Mesothelial cell of epicardium (in vitro differentiated cells): ENCODE data around the gene OTUB1. TPM values are rescaled to one million over a fixed set of nuclear protein-coding genes. Genes with fewer than 3 reads are reported as not detected.
"Not testable (repeated sequence)": the region's sequence is repeated elsewhere in the genome, so short reads cannot be mapped to it uniquely, and the experiment has no call there.

Experiments used
- DNase-seq, 2 experiments: peaks; one replicate each; pipeline ENCODE4 v3.0.0; 2021; ENCODE audit warnings: low spot score in 2 of 2; ENCODE audit not compliant: unreplicated experiment in 2 of 2
- H3K27ac Mint-ChIP-seq: 2 replicates; pipeline ENCODE4 v1.8.0; 2021; ENCODE audit warnings: mixed read lengths
- H3K27me3 Mint-ChIP-seq: 2 replicates; pipeline ENCODE4 v1.8.0; 2021; ENCODE audit warnings: low read depth, mixed read lengths
- H3K36me3 Mint-ChIP-seq: 2 replicates; pipeline ENCODE4 v1.8.0; 2021; ENCODE audit warnings: mixed read lengths
- H3K4me1 Mint-ChIP-seq: 2 replicates; pipeline ENCODE4 v1.8.0; 2021; ENCODE audit warnings: mixed read lengths
- H3K4me3 Mint-ChIP-seq: 2 replicates; pipeline ENCODE4 v1.8.0; 2021; ENCODE audit warnings: mild to moderate bottlenecking, moderate library complexity, mixed read lengths
- H3K9me3 Mint-ChIP-seq: 2 replicates; pipeline ENCODE4 v1.8.0; 2021; ENCODE audit warnings: mixed read lengths
- CTCF ChIP-seq: fragments of 200-600 bp; sonication (generic); IDR thresholded peaks from one replicate; pipeline ENCODE4 v1.5.0; 2021; ENCODE audit warnings: antibody characterized with exemption; ENCODE audit not compliant: unreplicated experiment
- total RNA-seq: library from RNA; stranded (reverse); gene quantifications from 3 replicates; pipeline ENCODE4 v1.2.1, GENCODE V29; 2021

Gene OTUB1
- total RNA-seq, 1 donor from 2014 or later, result 99.7 TPM

- Mint-ChIP-seq H3K27ac (no peak overlapping the region), H3K9me3 (no peaks in the 10 kb centered on the region), H3K4me3 (no peak overlapping the region), H3K36me3 (no peaks in the 10 kb centered on the region), H3K4me1 (peaks cover 9% of the 10 kb centered on the region), H3K27me3 (peaks cover 17% of the 10 kb centered on the region)
- no peak for DNase-seq
- no peak for TF ChIP-seq CTCF
These were observed 57.3 kb downstream of the OTUB1 start for GRCh38 chr11:64043545-64043944.

GRCh38 chr11:64044730-64045393, 58.6 kb downstream of the OTUB1 start:
- H3K4me1 Mint-ChIP-seq, result peaks cover 9% of the 10 kb centered on the region
- H3K27ac Mint-ChIP-seq, result no peak overlapping the region
- no peak overlapping the region for H3K4me3 Mint-ChIP-seq
- H3K9me3 Mint-ChIP-seq, result no peaks in the 10 kb centered on the region
- H3K36me3 Mint-ChIP-seq, result no peaks in the 10 kb centered on the region
- H3K27me3 Mint-ChIP-seq, result peaks cover 10% of the 10 kb centered on the region
- no peak for TF ChIP-seq CTCF
- DNase-seq, result no peak

GRCh38 chr11:64045700-64046099, 59.5 kb downstream of the OTUB1 start:
- no peak for DNase-seq
- no peak overlapping the region for H3K27ac Mint-ChIP-seq
- H3K27me3 Mint-ChIP-seq, result peaks cover 3% of the 10 kb centered on the region
- TF ChIP-seq CTCF, result no peak
- H3K9me3 Mint-ChIP-seq, result no peaks in the 10 kb centered on the region
- peaks cover 6% of the 10 kb centered on the region for H3K4me1 Mint-ChIP-seq
- H3K36me3 Mint-ChIP-seq, result no peaks in the 10 kb centered on the region
- no peak overlapping the region for H3K4me3 Mint-ChIP-seq

GRCh38 chr11:64047373-64047772, 61.1 kb downstream of the OTUB1 start:
- H3K4me3 Mint-ChIP-seq, H3K36me3 Mint-ChIP-seq, H3K4me1 Mint-ChIP-seq, H3K27me3 Mint-ChIP-seq, DNase-seq, H3K27ac Mint-ChIP-seq, H3K9me3 Mint-ChIP-seq: not testable (repeated sequence)

Other genes starting within 250 kb of the OTUB1 start
- gene ZFTA, start 217.7 kb upstream of the OTUB1 start, total RNA-seq, result 56.8 to 62.1 TPM (median 58.5 TPM) in 3 replicates
- gene SPINDOC, start 173.0 kb upstream of the OTUB1 start, total RNA-seq, result 55.5 to 63.7 TPM (median 60.1 TPM) in 3 replicates
- gene MARK2, start 147.3 kb upstream of the OTUB1 start, total RNA-seq, result 48.8 to 51.5 TPM (median 51.2 TPM) in 3 replicates
- 28.6 to 33.7 TPM (median 30.6 TPM) in 3 replicates for gene RCOR2, start 69.3 kb upstream of the OTUB1 start, total RNA-seq
- 50.7 to 53.7 TPM (median 51.4 TPM) in 3 replicates for gene NAA40, start 47.4 kb upstream of the OTUB1 start, total RNA-seq
- 169 to 178 TPM (median 177 TPM) in 3 replicates for gene COX8A, start 11.8 kb upstream of the OTUB1 start, total RNA-seq
- 7.1 to 7.9 TPM (median 7.3 TPM) in 3 replicates for gene FLRT1, start 49.5 kb downstream of the OTUB1 start, total RNA-seq
- 39.0 to 44.0 TPM (median 39.4 TPM) in 3 replicates for gene MACROD1, start 179.7 kb downstream of the OTUB1 start, total RNA-seq
- 127 to 133 TPM (median 131 TPM) in 3 replicates for gene STIP1, start 199.7 kb downstream of the OTUB1 start, total RNA-seq
- gene FERMT3, start 220.3 kb downstream of the OTUB1 start, total RNA-seq, result 4.8 to 8.4 TPM (median 5.9 TPM) in 3 replicates
- 38.9 to 41.1 TPM (median 40.9 TPM) in 3 replicates for gene TRPT1, start 239.7 kb downstream of the OTUB1 start, total RNA-seq
- gene NUDT22, start 239.8 kb downstream of the OTUB1 start, total RNA-seq, result 31.9 to 35.6 TPM (median 33.7 TPM) in 3 replicates
- gene DNAJC4, start 244.1 kb downstream of the OTUB1 start, total RNA-seq, result 43.6 to 49.4 TPM (median 45.0 TPM) in 3 replicates
- gene VEGFB, start 248.1 kb downstream of the OTUB1 start, total RNA-seq, result 83.2 to 90.1 TPM (median 85.8 TPM) in 3 replicates